ENCODE measurements around the gene TP63. TPM values are rescaled to one million over a fixed set of nuclear protein-coding genes. Genes with fewer than 3 reads are reported as not detected.

TP63 gene
- total RNA-seq, 1 donor from 2014 or later = 1.1 TPM

- Mint-ChIP-seq H3K4me1 (ENCODE audit: low read depth, unreplicated experiment) (peaks cover 4% of the 10 kb centered on the region), H3K4me3 (ENCODE audit: unreplicated experiment) (no peak overlapping the region), H3K27ac (ENCODE audit: unreplicated experiment) (no peak overlapping the region), H3K9me3 (ENCODE audit: unreplicated experiment) (no peaks in the 10 kb centered on the region), H3K36me3 (ENCODE audit: low read depth, unreplicated experiment) (no peaks in the 10 kb centered on the region), H3K27me3 (ENCODE audit: low read depth, unreplicated experiment) (no peaks in the 10 kb centered on the region)
- H3K4me2 ChIP-seq (ENCODE audit: low read length) = no peak overlapping the region
- no peaks in the 10 kb centered on the region for H3K79me2 ChIP-seq (ENCODE audit: insufficient read depth, low read length)
- no peak overlapping the region for H3K27ac ChIP-seq (ENCODE audit: low read depth, low read length)
- TF ChIP-seq CTCF (IDR thresholded peaks at IDR 0.05; ENCODE audit: insufficient read depth, low read depth, low read length) (no peak), EZH2 (IDR thresholded peaks at IDR 0.05; ENCODE audit: insufficient read depth, low read length) (no peak)
- H3K9ac ChIP-seq (ENCODE audit: low read length) = no peak overlapping the region
- H3K4me1 ChIP-seq (ENCODE audit: insufficient read depth, low read length) = no peaks in the 10 kb centered on the region
- no peaks in the 10 kb centered on the region for H3K9me3 ChIP-seq (ENCODE audit: insufficient read depth, low read depth, low read length)
- no peak overlapping the region for H3K4me3 ChIP-seq (ENCODE audit: insufficient read depth, low read depth, low read length)
- H3K27me3 ChIP-seq (ENCODE audit: insufficient read depth, low read length) = no peaks in the 10 kb centered on the region
- no peaks in the 10 kb centered on the region for H4K20me1 ChIP-seq (ENCODE audit: insufficient read depth, low read length)
- H3K36me3 ChIP-seq (ENCODE audit: insufficient read depth, low read length) = no peaks in the 10 kb centered on the region
- no peak overlapping the region for H2AFZ ChIP-seq (ENCODE audit: low read depth, low read length)
- FAIRE-seq (no peak), DNase-seq (ENCODE audit: low read depth) (no peak)
Measured at GRCh38 chr3:189787191-189787590, 156.0 kb downstream of the TP63 start.

- no peaks in the 10 kb centered on the region for H3K36me3 Mint-ChIP-seq (ENCODE audit: low read depth, unreplicated experiment)
- no peak overlapping the region for H3K4me3 ChIP-seq (ENCODE audit: insufficient read depth, low read depth, low read length)
- no peaks in the 10 kb centered on the region for H3K27me3 ChIP-seq (ENCODE audit: insufficient read depth, low read length)
- H3K4me2 ChIP-seq (ENCODE audit: low read length) = no peak overlapping the region
- no peaks in the 10 kb centered on the region for H3K27me3 Mint-ChIP-seq (ENCODE audit: low read depth, unreplicated experiment)
- H4K20me1 ChIP-seq (ENCODE audit: insufficient read depth, low read length) = no peaks in the 10 kb centered on the region
- H3K27ac Mint-ChIP-seq (ENCODE audit: unreplicated experiment) = no peak overlapping the region
- no peaks in the 10 kb centered on the region for H3K9me3 Mint-ChIP-seq (ENCODE audit: unreplicated experiment)
- no peaks in the 10 kb centered on the region for H3K36me3 ChIP-seq (ENCODE audit: insufficient read depth, low read length)
- H3K9me3 ChIP-seq (ENCODE audit: insufficient read depth, low read depth, low read length) = no peaks in the 10 kb centered on the region
- H3K4me1 Mint-ChIP-seq (ENCODE audit: low read depth, unreplicated experiment) = peaks cover 8% of the 10 kb centered on the region
- DNase-seq (ENCODE audit: low read depth) = peak; percentile 32
- H3K4me1 ChIP-seq (ENCODE audit: insufficient read depth, low read length) = no peaks in the 10 kb centered on the region
- no peak overlapping the region for H3K9ac ChIP-seq (ENCODE audit: low read length)
- H3K4me3 Mint-ChIP-seq (ENCODE audit: unreplicated experiment) = no peak overlapping the region
- no peaks in the 10 kb centered on the region for H3K79me2 ChIP-seq (ENCODE audit: insufficient read depth, low read length)
- no peak overlapping the region for H3K27ac ChIP-seq (ENCODE audit: low read depth, low read length)
- no peak overlapping the region for H2AFZ ChIP-seq (ENCODE audit: low read depth, low read length)
- FAIRE-seq = no peak
- no peak for TF ChIP-seq CTCF (IDR thresholded peaks at IDR 0.05; ENCODE audit: insufficient read depth, low read depth, low read length)
- no peak for TF ChIP-seq EZH2 (IDR thresholded peaks at IDR 0.05; ENCODE audit: insufficient read depth, low read length)
Measured at GRCh38 chr3:189787632-189788031, 156.4 kb downstream of the TP63 start.

- Histone ChIP-seq H3K79me2 (ENCODE audit: insufficient read depth, low read length) (no peaks in the 10 kb centered on the region), H3K4me2 (ENCODE audit: low read length) (no peak overlapping the region), H4K20me1 (ENCODE audit: insufficient read depth, low read length) (no peaks in the 10 kb centered on the region), H2AFZ (ENCODE audit: low read depth, low read length) (no peak overlapping the region), H3K4me3 (ENCODE audit: insufficient read depth, low read depth, low read length) (no peak overlapping the region), H3K27ac (ENCODE audit: low read depth, low read length) (no peak overlapping the region), H3K9me3 (ENCODE audit: insufficient read depth, low read depth, low read length) (no peaks in the 10 kb centered on the region), H3K36me3 (ENCODE audit: insufficient read depth, low read length) (no peaks in the 10 kb centered on the region), H3K9ac (ENCODE audit: low read length) (no peak overlapping the region), H3K4me1 (ENCODE audit: insufficient read depth, low read length) (no peaks in the 10 kb centered on the region), H3K27me3 (ENCODE audit: insufficient read depth, low read length) (no peaks in the 10 kb centered on the region)
- Mint-ChIP-seq H3K36me3 (ENCODE audit: low read depth, unreplicated experiment) (no peaks in the 10 kb centered on the region), H3K27me3 (ENCODE audit: low read depth, unreplicated experiment) (no peaks in the 10 kb centered on the region), H3K9me3 (ENCODE audit: unreplicated experiment) (no peaks in the 10 kb centered on the region), H3K27ac (ENCODE audit: unreplicated experiment) (no peak overlapping the region), H3K4me3 (ENCODE audit: unreplicated experiment) (no peak overlapping the region), H3K4me1 (ENCODE audit: low read depth, unreplicated experiment) (peaks cover 8% of the 10 kb centered on the region)
- no peak for DNase-seq (ENCODE audit: low read depth)
- no peak for TF ChIP-seq EZH2 (IDR thresholded peaks at IDR 0.05; ENCODE audit: insufficient read depth, low read length)
- TF ChIP-seq CTCF (IDR thresholded peaks at IDR 0.05; ENCODE audit: insufficient read depth, low read depth, low read length) = no peak
- FAIRE-seq = no peak
Measured at GRCh38 chr3:189789432-189789831, 158.2 kb downstream of the TP63 start.

All from astrocyte (in vitro differentiated cells and primary cell).